Measurements from ENCODE around the gene SMARCD2.
"Not testable (repeated sequence)": the region's sequence is repeated elsewhere in the genome, so short reads cannot be mapped to it uniquely, and the experiment has no call there.

Gene SMARCD2

DNA sequence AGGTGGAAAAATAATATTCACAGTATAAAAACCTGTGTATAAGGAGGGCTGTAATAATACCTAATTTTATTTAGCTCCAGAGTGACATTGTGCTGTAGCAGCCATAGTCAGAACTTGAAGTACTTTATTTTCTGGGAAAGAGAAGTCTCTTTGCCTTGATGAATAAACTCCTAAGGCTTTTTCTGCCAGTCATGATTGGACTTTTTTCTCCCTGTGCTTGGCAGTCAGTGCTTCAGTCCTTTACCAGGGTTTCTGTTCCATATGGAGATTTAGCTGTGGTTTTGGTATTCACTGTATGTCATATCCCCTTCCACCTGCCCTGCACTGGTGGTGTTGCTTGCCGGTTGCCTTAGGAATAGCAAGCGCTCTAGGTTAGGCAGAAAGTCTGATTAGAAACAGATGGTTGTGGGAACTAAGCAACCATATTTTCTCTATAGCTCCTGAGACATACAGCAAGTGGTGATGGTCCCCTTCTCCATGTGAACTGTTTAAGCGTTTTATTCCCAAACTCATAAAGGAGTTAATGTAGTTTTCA, 43.8 kb downstream of the SMARCD2 start:
- no peak overlapping the region for H3K9ac ChIP-seq (ENCODE audit: low read length)
- H3K9me3 ChIP-seq (ENCODE audit: control insufficient read depth, insufficient read depth, low read depth, low read length), result no peaks in the 10 kb centered on the region
- H3K36me3 ChIP-seq (ENCODE audit: control insufficient read depth, insufficient read depth, low read length), result peaks cover 99% of the 10 kb centered on the region
- no peak overlapping the region for H3K4me3 ChIP-seq (ENCODE audit: low read depth, low read length)
- H3K4me1 ChIP-seq (ENCODE audit: control insufficient read depth, insufficient read depth, low read length), result no peaks in the 10 kb centered on the region
- H3K27ac ChIP-seq (ENCODE audit: low read depth, low read length), result no peak overlapping the region
- H3K27me3 ChIP-seq (ENCODE audit: control insufficient read depth, insufficient read depth, low read length), result no peaks in the 10 kb centered on the region

DNA sequence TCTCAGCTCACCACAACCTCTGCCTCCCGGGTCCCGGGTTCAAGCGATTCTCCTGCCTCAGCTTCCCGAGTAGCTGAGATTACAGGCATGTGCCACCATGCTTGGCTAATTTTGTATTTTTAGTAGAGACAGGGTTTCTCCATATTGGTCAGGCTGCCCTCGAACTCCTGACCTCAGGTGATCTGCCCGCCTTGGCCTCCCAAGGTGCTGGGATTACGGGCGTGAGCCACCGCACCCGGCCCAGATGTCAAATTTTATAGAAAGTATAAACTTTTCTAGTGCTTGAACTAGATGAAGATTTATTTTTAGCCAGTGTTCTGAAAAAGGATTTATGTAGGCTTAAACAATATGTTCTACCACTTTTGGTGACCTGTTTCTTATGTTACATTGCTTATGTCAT, 46.1 kb downstream of the SMARCD2 start:
- H3K4me1 ChIP-seq (ENCODE audit: control insufficient read depth, insufficient read depth, low read length); H3K4me3 ChIP-seq (ENCODE audit: low read depth, low read length); H3K27ac ChIP-seq (ENCODE audit: low read depth, low read length); H3K9me3 ChIP-seq (ENCODE audit: control insufficient read depth, insufficient read depth, low read depth, low read length); H3K27me3 ChIP-seq (ENCODE audit: control insufficient read depth, insufficient read depth, low read length); H3K9ac ChIP-seq (ENCODE audit: low read length): not testable (repeated sequence)
- peaks cover 99% of the 10 kb centered on the region for H3K36me3 ChIP-seq (ENCODE audit: control insufficient read depth, insufficient read depth, low read length)

DNA sequence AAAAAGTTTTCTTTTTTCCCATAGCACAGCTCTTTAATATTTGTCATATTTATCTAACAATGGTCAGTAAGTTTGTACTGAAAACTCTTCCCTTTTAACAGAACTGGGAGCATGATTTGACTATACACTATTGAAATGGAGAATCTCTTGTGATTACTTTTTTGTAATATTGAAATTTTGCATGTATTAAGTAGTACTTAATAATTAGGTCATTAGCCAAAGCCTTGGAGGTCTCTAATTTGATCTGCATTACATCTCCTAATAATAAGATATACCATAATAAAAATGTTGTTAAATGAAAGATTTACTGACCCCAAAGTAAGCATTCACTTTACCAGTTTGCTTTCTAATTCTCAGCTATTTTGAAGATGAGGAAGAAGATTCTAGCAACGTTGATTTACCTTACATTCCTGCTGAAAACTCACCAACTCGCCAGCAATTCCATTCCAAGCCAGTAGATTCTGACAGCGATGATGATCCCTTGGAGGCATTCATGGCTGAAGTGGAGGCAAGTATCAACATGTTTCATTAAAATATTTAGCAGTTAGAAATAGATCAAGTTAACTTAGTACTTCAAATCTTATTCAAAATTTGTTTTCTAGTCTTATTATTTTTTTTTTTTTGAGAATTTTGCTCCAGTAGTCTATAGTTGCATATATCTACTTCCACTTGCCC, 50.3 kb downstream of the SMARCD2 start:
- Histone ChIP-seq H3K9me3 (ENCODE audit: control insufficient read depth, insufficient read depth, low read depth, low read length) (no peaks in the 10 kb centered on the region), H3K27ac (ENCODE audit: low read depth, low read length) (no peak overlapping the region), H3K9ac (ENCODE audit: low read length) (no peak overlapping the region), H3K36me3 (ENCODE audit: control insufficient read depth, insufficient read depth, low read length) (peaks cover 97% of the 10 kb centered on the region), H3K4me1 (ENCODE audit: control insufficient read depth, insufficient read depth, low read length) (no peaks in the 10 kb centered on the region), H3K27me3 (ENCODE audit: control insufficient read depth, insufficient read depth, low read length) (no peaks in the 10 kb centered on the region), H3K4me3 (ENCODE audit: low read depth, low read length) (no peak overlapping the region)

DNA sequence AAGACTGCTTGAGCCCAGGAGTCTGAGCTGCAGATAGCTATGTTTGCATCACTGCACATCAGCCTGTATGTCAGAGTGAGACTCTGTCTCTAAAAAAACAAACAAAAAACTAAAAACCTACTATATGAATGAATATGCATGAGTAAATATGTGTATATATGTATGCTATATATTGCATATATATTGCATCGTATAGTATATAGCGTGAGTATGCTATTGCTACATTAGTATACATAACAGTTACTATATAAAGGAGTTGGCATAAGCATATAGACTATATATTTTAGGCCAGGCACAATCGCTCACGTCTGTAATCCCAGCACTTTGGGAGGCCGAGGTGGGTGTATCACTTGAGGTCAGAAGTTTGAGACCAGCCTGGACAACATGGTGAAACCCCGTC, 52.4 kb downstream of the SMARCD2 start:
- no peak overlapping the region for H3K9ac ChIP-seq (ENCODE audit: low read length)
- peaks cover 94% of the 10 kb centered on the region for H3K36me3 ChIP-seq (ENCODE audit: control insufficient read depth, insufficient read depth, low read length)
- H3K4me3 ChIP-seq (ENCODE audit: low read depth, low read length), result no peak overlapping the region
- no peaks in the 10 kb centered on the region for H3K9me3 ChIP-seq (ENCODE audit: control insufficient read depth, insufficient read depth, low read depth, low read length)
- H3K27me3 ChIP-seq (ENCODE audit: control insufficient read depth, insufficient read depth, low read length), result no peaks in the 10 kb centered on the region
- H3K4me1 ChIP-seq (ENCODE audit: control insufficient read depth, insufficient read depth, low read length), result no peaks in the 10 kb centered on the region
- H3K27ac ChIP-seq (ENCODE audit: low read depth, low read length), result no peak overlapping the region

DNA sequence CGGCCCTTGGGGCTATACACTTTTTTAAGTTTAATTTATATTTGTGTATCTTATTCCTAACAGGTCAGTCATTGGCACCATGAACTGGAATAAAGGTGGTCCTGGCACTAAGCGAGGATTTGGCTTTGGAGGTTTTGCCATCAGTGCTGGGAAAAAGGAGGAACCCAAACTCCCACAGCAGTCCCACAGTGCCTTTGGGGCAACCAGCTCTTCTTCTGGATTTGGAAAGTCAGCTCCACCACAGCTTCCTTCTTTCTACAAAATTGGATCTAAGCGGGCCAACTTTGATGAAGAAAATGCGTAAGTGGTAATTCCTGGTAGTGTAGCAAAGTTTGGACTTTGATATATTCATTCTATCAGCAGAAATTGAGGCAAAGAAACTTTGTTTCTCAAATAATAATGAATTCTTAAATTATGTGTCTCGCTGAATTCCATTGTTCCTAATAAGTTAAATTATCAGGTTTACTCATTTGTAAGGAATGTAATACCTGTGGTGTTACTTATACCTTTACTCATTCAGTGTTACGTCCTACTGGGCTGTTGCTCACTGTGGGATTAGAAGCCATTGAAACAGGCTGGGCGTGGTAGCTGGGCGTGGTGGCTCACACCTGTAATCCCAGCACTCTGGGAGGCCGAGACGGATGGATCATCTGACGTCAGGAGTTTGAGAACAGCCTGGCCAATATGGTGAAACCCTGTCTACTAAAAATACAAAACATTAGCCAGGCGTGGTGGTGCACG, 55.3 kb downstream of the SMARCD2 start:
- Histone ChIP-seq H3K4me3 (ENCODE audit: low read depth, low read length) (no peak overlapping the region), H3K9me3 (ENCODE audit: control insufficient read depth, insufficient read depth, low read depth, low read length) (no peaks in the 10 kb centered on the region), H3K4me1 (ENCODE audit: control insufficient read depth, insufficient read depth, low read length) (no peaks in the 10 kb centered on the region), H3K27ac (ENCODE audit: low read depth, low read length) (no peak overlapping the region), H3K9ac (ENCODE audit: low read length) (no peak overlapping the region), H3K27me3 (ENCODE audit: control insufficient read depth, insufficient read depth, low read length) (no peaks in the 10 kb centered on the region), H3K36me3 (ENCODE audit: control insufficient read depth, insufficient read depth, low read length) (peaks cover 88% of the 10 kb centered on the region)

DNA sequence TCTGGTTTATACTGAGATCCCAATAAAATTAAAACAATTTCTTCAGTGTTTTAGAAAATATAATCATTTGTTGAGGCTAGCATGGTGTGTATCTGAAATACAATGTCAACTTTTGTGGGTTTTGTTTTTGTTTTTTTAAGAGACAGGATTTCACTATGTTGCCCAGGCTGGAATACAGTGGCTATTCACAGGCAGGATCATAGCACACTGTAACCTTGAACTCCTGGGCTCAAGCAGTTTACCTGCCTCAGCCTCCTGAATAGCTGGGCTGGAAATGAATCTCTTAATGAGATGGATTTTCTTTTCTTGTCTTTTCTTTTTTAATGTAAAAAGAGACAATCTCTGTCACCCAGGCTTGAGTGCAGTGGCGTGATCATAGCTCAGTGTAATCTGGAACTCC, 56.4 kb downstream of the SMARCD2 start:
- Histone ChIP-seq H3K27ac (ENCODE audit: low read depth, low read length) (no peak overlapping the region), H3K9me3 (ENCODE audit: control insufficient read depth, insufficient read depth, low read depth, low read length) (no peaks in the 10 kb centered on the region), H3K36me3 (ENCODE audit: control insufficient read depth, insufficient read depth, low read length) (peaks cover 80% of the 10 kb centered on the region), H3K9ac (ENCODE audit: low read length) (no peak overlapping the region), H3K4me3 (ENCODE audit: low read depth, low read length) (no peak overlapping the region), H3K4me1 (ENCODE audit: control insufficient read depth, insufficient read depth, low read length) (no peaks in the 10 kb centered on the region), H3K27me3 (ENCODE audit: control insufficient read depth, insufficient read depth, low read length) (no peaks in the 10 kb centered on the region)

DNA sequence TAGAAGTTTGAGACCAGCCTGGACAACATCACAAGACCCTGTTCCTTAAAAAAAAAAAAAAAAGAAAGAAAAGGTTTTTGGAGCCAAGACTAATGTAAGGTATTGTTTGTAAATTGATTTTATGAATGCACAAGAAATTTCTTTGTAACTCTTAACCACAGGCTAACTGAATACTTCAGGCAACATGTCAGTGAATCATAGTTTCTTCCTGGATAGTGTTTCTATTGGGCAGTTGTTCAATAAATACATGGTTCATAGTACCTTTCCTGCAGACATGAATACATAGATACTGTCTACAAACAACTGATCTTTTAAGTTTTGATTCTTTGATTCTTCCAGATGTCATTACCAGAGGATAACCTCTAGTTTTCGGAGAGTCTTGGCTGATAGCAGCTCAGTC, 56.9 kb downstream of the SMARCD2 start:
- Histone ChIP-seq H3K9me3 (ENCODE audit: control insufficient read depth, insufficient read depth, low read depth, low read length) (no peaks in the 10 kb centered on the region), H3K27me3 (ENCODE audit: control insufficient read depth, insufficient read depth, low read length) (no peaks in the 10 kb centered on the region), H3K27ac (ENCODE audit: low read depth, low read length) (no peak overlapping the region), H3K4me3 (ENCODE audit: low read depth, low read length) (no peak overlapping the region), H3K4me1 (ENCODE audit: control insufficient read depth, insufficient read depth, low read length) (no peaks in the 10 kb centered on the region), H3K9ac (ENCODE audit: low read length) (no peak overlapping the region), H3K36me3 (ENCODE audit: control insufficient read depth, insufficient read depth, low read length) (peaks cover 80% of the 10 kb centered on the region)

DNA sequence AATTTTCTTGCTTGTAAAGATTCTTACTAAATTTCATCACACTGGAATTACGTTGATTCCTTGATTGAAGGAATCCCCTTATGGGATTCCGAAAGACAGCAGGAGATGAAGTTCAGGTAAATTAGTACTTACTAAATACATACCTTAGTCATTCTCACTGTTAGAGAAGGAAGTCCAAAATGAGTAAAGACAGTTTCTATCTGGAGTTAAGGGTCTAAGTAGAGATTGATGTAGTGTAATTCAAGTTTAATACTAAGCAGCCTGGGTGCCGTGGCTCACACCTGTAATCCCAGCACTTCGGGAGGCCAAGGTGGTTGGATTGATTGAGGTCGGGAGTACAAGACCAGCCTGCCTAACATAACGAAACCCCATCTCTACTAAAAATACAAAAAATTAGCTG, 59.0 kb downstream of the SMARCD2 start:
- Histone ChIP-seq H3K36me3 (ENCODE audit: control insufficient read depth, insufficient read depth, low read length) (peaks cover 76% of the 10 kb centered on the region), H3K9ac (ENCODE audit: low read length) (no peak overlapping the region)

More for the DNA sequence above, 59.0 kb downstream of the SMARCD2 start:
- H3K4me1 ChIP-seq (ENCODE audit: control insufficient read depth, insufficient read depth, low read length), result no peaks in the 10 kb centered on the region
- no peak overlapping the region for H3K4me3 ChIP-seq (ENCODE audit: low read depth, low read length)
- no peak overlapping the region for H3K27ac ChIP-seq (ENCODE audit: low read depth, low read length)
- H3K27me3 ChIP-seq (ENCODE audit: control insufficient read depth, insufficient read depth, low read length), result no peaks in the 10 kb centered on the region
- H3K9me3 ChIP-seq (ENCODE audit: control insufficient read depth, insufficient read depth, low read depth, low read length), result no peaks in the 10 kb centered on the region

Measured in HUES6 (cell line).